Femur (tissue), 1 donor: ENCODE results near the gene PLEK.
"Not testable (repeated sequence)": the region's sequence is repeated elsewhere in the genome, so short reads cannot be mapped to it uniquely, and the experiment has no call there.

Experiments used
- DNase-seq: peaks from one replicate; pipeline ENCODE4 v3.0.0-alpha.2; 2017

PLEK gene

GRCh38 chr2:68365087-68365486 lies at the start of gene PLEK:
PLEK (plus strand) TSS chr2:68365282; CDS start chr2:68365352, 70 bp downstream.
- peak; percentile 70 for DNase-seq

GRCh38 chr2:68316111-68316510 lies 49.0 kb upstream of the PLEK start:
- no peak for DNase-seq

- DNase-seq: peak; percentile 53
Observed at GRCh38 chr2:68317971-68318913, 46.8 kb upstream of the PLEK start.

GRCh38 chr2:68318914-68319397 lies 46.1 kb upstream of the PLEK start:
- no peak for DNase-seq

- DNase-seq: peak; percentile 91
Observed at GRCh38 chr2:68319398-68320117, 45.5 kb upstream of the PLEK start, which contains the start of gene CNRIP1. CNRIP1 (minus strand) TSS chr2:68319949; CDS start chr2:68319400, 549 bp downstream.

GRCh38 chr2:68320118-68320641 lies 44.9 kb upstream of the PLEK start:
- DNase-seq: peak; percentile 56

- no peak for DNase-seq
Observed at GRCh38 chr2:68325056-68325455, 40.0 kb upstream of the PLEK start.

GRCh38 chr2:68328901-68329300 lies 36.2 kb upstream of the PLEK start:
- DNase-seq: no peak

- no peak for DNase-seq
Observed at GRCh38 chr2:68330691-68331090, 34.4 kb upstream of the PLEK start.

GRCh38 chr2:68333009-68333408 lies 32.1 kb upstream of the PLEK start:
- no peak for DNase-seq

- DNase-seq: no peak
Observed at GRCh38 chr2:68333931-68334330, 31.2 kb upstream of the PLEK start.

GRCh38 chr2:68336192-68336591 lies 28.9 kb upstream of the PLEK start:
- no peak for DNase-seq

- no peak for DNase-seq
Observed at GRCh38 chr2:68340226-68341061, 24.6 kb upstream of the PLEK start.

- DNase-seq: no peak
Observed at GRCh38 chr2:68341062-68341329, 24.1 kb upstream of the PLEK start.

GRCh38 chr2:68341583-68341982 lies 23.5 kb upstream of the PLEK start:
- DNase-seq: no peak

- no peak for DNase-seq
Observed at GRCh38 chr2:68342470-68342869, 22.6 kb upstream of the PLEK start.

GRCh38 chr2:68344031-68344430 lies 21.1 kb upstream of the PLEK start:
- no peak for DNase-seq

- DNase-seq: no peak
Observed at GRCh38 chr2:68345129-68345875, 19.8 kb upstream of the PLEK start.

GRCh38 chr2:68349091-68349490 lies 16.0 kb upstream of the PLEK start:
- not testable (repeated sequence) for DNase-seq

GRCh38 chr2:68351997-68352396 lies 13.1 kb upstream of the PLEK start:
- no peak for DNase-seq

- no peak for DNase-seq
Observed at GRCh38 chr2:68352651-68353391, 12.3 kb upstream of the PLEK start.
